ENCODE results near the gene SPIRE1.
A peak's percentile ranks its signal among the peaks of the same experiment; 100 is the strongest.

SPIRE1 gene

GRCh38 chr18:12443551-12443950 lies 214.4 kb downstream of the SPIRE1 start:
- no peak for DNase-seq (ENCODE audit: low spot score)

GRCh38 chr18:12442946-12443345 lies 215.0 kb downstream of the SPIRE1 start:
- no peak for DNase-seq (ENCODE audit: low spot score)

- no peak for DNase-seq (ENCODE audit: low spot score)
These were observed 216.4 kb downstream of the SPIRE1 start for GRCh38 chr18:12441475-12442034.

GRCh38 chr18:12438257-12438656 lies 219.7 kb downstream of the SPIRE1 start:
- no peak for DNase-seq (ENCODE audit: low spot score)

GRCh38 chr18:12435867-12436266 lies 222.0 kb downstream of the SPIRE1 start:
- no peak for DNase-seq (ENCODE audit: low spot score)

- no peak for DNase-seq (ENCODE audit: low spot score)
These were observed 223.4 kb downstream of the SPIRE1 start for GRCh38 chr18:12434541-12434929.

GRCh38 chr18:12433829-12434540 lies 223.9 kb downstream of the SPIRE1 start:
- no peak for DNase-seq (ENCODE audit: low spot score)

GRCh38 chr18:12432881-12433280 lies 225.0 kb downstream of the SPIRE1 start:
- no peak for DNase-seq (ENCODE audit: low spot score)

- DNase-seq (ENCODE audit: low spot score), result no peak
These were observed 225.7 kb downstream of the SPIRE1 start for GRCh38 chr18:12432196-12432595.

- no peak for DNase-seq (ENCODE audit: low spot score)
These were observed 226.3 kb downstream of the SPIRE1 start for GRCh38 chr18:12431561-12431960.

GRCh38 chr18:12430137-12430990 lies 227.5 kb downstream of the SPIRE1 start:
- no peak for DNase-seq (ENCODE audit: low spot score)

GRCh38 chr18:12429556-12429955 lies 228.4 kb downstream of the SPIRE1 start:
- DNase-seq (ENCODE audit: low spot score), result no peak

- DNase-seq (ENCODE audit: low spot score), result no peak
These were observed 229.0 kb downstream of the SPIRE1 start for GRCh38 chr18:12428923-12429322.

- no peak for DNase-seq (ENCODE audit: low spot score)
These were observed 231.0 kb downstream of the SPIRE1 start for GRCh38 chr18:12426924-12427323.

GRCh38 chr18:12424252-12424651 lies 233.7 kb downstream of the SPIRE1 start:
- DNase-seq (ENCODE audit: low spot score), result no peak

- no peak for DNase-seq (ENCODE audit: low spot score)
These were observed 234.1 kb downstream of the SPIRE1 start for GRCh38 chr18:12423820-12424219.

GRCh38 chr18:12423393-12423792 lies 234.5 kb downstream of the SPIRE1 start:
- DNase-seq (ENCODE audit: low spot score), result no peak

- DNase-seq (ENCODE audit: low spot score), result no peak
These were observed 235.0 kb downstream of the SPIRE1 start for GRCh38 chr18:12422936-12423335.

- no peak for DNase-seq (ENCODE audit: low spot score)
These were observed 236.2 kb downstream of the SPIRE1 start for GRCh38 chr18:12421732-12422131.

- peak; percentile 48 for DNase-seq (ENCODE audit: low spot score)
These were observed 237.0 kb downstream of the SPIRE1 start for GRCh38 chr18:12420821-12421421.

- DNase-seq (ENCODE audit: low spot score), result no peak
These were observed 240.2 kb downstream of the SPIRE1 start for GRCh38 chr18:12417687-12418086.

- DNase-seq (ENCODE audit: low spot score), result no peak
These were observed 241.7 kb downstream of the SPIRE1 start for GRCh38 chr18:12416098-12416729.
